ENCODE measurements around the gene GBX1.

The GBX1 gene

GRCh38 chr7:151167197-151167961, at the start of gene GBX1:
Gene GBX1, minus strand, starts transcription at chr7:151167694. Its CDS starts 146 bp downstream, at chr7:151167548.
- DNase-seq (ENCODE audit: low read depth): no peak

GRCh38 chr7:151215396-151215795, 47.9 kb upstream of the GBX1 start:
- DNase-seq (ENCODE audit: low read depth): no peak

- no peak for DNase-seq (ENCODE audit: low read depth)
Observed at GRCh38 chr7:151213826-151214225, 46.3 kb upstream of the GBX1 start.

GRCh38 chr7:151212626-151213025, 45.1 kb upstream of the GBX1 start:
- DNase-seq (ENCODE audit: low read depth): no peak

- no peak for DNase-seq (ENCODE audit: low read depth)
Observed at GRCh38 chr7:151211155-151211772, 43.8 kb upstream of the GBX1 start.

GRCh38 chr7:151210087-151210854, 42.8 kb upstream of the GBX1 start, which contains the start of gene H2BK1:
Gene H2BK1, minus strand, starts transcription at chr7:151210488. Its CDS starts 170 bp downstream, at chr7:151210318.
- DNase-seq (ENCODE audit: low read depth): no peak

- DNase-seq (ENCODE audit: low read depth): no peak
Observed at GRCh38 chr7:151209588-151209987, 42.1 kb upstream of the GBX1 start.

- no peak for DNase-seq (ENCODE audit: low read depth)
Observed at GRCh38 chr7:151208253-151208862, 40.9 kb upstream of the GBX1 start.

GRCh38 chr7:151207804-151208203, 40.3 kb upstream of the GBX1 start:
- no peak for DNase-seq (ENCODE audit: low read depth)

- DNase-seq (ENCODE audit: low read depth): no peak
Observed at GRCh38 chr7:151207315-151207714, 39.8 kb upstream of the GBX1 start.

- no peak for DNase-seq (ENCODE audit: low read depth)
Observed at GRCh38 chr7:151206914-151207313, 39.4 kb upstream of the GBX1 start.

- no peak for DNase-seq (ENCODE audit: low read depth)
Observed at GRCh38 chr7:151205730-151206129, 38.2 kb upstream of the GBX1 start.

GRCh38 chr7:151204383-151205032, 37.0 kb upstream of the GBX1 start:
- no peak for DNase-seq (ENCODE audit: low read depth)

GRCh38 chr7:151202836-151203235, 35.3 kb upstream of the GBX1 start:
- no peak for DNase-seq (ENCODE audit: low read depth)

- no peak for DNase-seq (ENCODE audit: low read depth)
Observed at GRCh38 chr7:151201751-151202150, 34.3 kb upstream of the GBX1 start.

GRCh38 chr7:151201344-151201743, 33.9 kb upstream of the GBX1 start:
- no peak for DNase-seq (ENCODE audit: low read depth)

- no peak for DNase-seq (ENCODE audit: low read depth)
Observed at GRCh38 chr7:151198945-151199848, 31.7 kb upstream of the GBX1 start.

GRCh38 chr7:151197932-151198331, 30.4 kb upstream of the GBX1 start:
- DNase-seq (ENCODE audit: low read depth): no peak

- no peak for DNase-seq (ENCODE audit: low read depth)
Observed at GRCh38 chr7:151195616-151196450, 28.3 kb upstream of the GBX1 start.

- no peak for DNase-seq (ENCODE audit: low read depth)
Observed at GRCh38 chr7:151194188-151194587, 26.7 kb upstream of the GBX1 start.
